NCI-H1105 (cell line): ENCODE results near the gene PNLDC1.
"Not testable (repeated sequence)": the region's sequence is repeated elsewhere in the genome, so short reads cannot be mapped to it uniquely, and the experiment has no call there.

Source experiments
- DNase-seq: peaks from one replicate; lab custom pipeline; 2025; lab: John Stamatoyannopoulos, UW

The PNLDC1 gene

GRCh38 chr6:159819932-159820640 is 20.0 kb downstream of the PNLDC1 start:
- no peak for DNase-seq

- DNase-seq: no peak
Observed at GRCh38 chr6:159821122-159821521, 21.0 kb downstream of the PNLDC1 start.

- no peak for DNase-seq
Observed at GRCh38 chr6:159821726-159822125, 21.6 kb downstream of the PNLDC1 start.

- no peak for DNase-seq
Observed at GRCh38 chr6:159823953-159824352, 23.9 kb downstream of the PNLDC1 start.

- DNase-seq: not testable (repeated sequence)
Observed at GRCh38 chr6:159824690-159825089, 24.6 kb downstream of the PNLDC1 start.

- no peak for DNase-seq
Observed at GRCh38 chr6:159826004-159826403, 25.9 kb downstream of the PNLDC1 start.

- no peak for DNase-seq
Observed at GRCh38 chr6:159826968-159827647, 27.0 kb downstream of the PNLDC1 start.

- no peak for DNase-seq
Observed at GRCh38 chr6:159828074-159828473, 28.0 kb downstream of the PNLDC1 start.

GRCh38 chr6:159829526-159829925 is 29.4 kb downstream of the PNLDC1 start:
- DNase-seq: no peak

- DNase-seq: no peak
Observed at GRCh38 chr6:159830501-159831372, 30.7 kb downstream of the PNLDC1 start.

GRCh38 chr6:159831373-159831679 is 31.2 kb downstream of the PNLDC1 start:
- peak; percentile 82 for DNase-seq

GRCh38 chr6:159832946-159833345 is 32.9 kb downstream of the PNLDC1 start:
- no peak for DNase-seq

GRCh38 chr6:159833556-159833955 is 33.5 kb downstream of the PNLDC1 start:
- no peak for DNase-seq

- no peak for DNase-seq
Observed at GRCh38 chr6:159833997-159834603, 34.0 kb downstream of the PNLDC1 start.

GRCh38 chr6:159836718-159837490 is 36.8 kb downstream of the PNLDC1 start:
- DNase-seq: no peak

GRCh38 chr6:159837511-159837910 is 37.4 kb downstream of the PNLDC1 start:
- no peak for DNase-seq

- DNase-seq: no peak
Observed at GRCh38 chr6:159838020-159838744, 38.1 kb downstream of the PNLDC1 start.

- no peak for DNase-seq
Observed at GRCh38 chr6:159842035-159842434, 42.0 kb downstream of the PNLDC1 start.

- DNase-seq: peak; percentile 24
Observed at GRCh38 chr6:159844737-159845645, 44.9 kb downstream of the PNLDC1 start.

GRCh38 chr6:159848552-159848951 is 48.5 kb downstream of the PNLDC1 start:
- not testable (repeated sequence) for DNase-seq
